ENCODE data around the gene L2HGDH. TPM values are rescaled to one million over a fixed set of nuclear protein-coding genes. Genes with fewer than 3 reads are reported as not detected.
A peak's percentile ranks its signal among the peaks of the same experiment; 100 is the strongest.
"Not testable (repeated sequence)": the region's sequence is repeated elsewhere in the genome, so short reads cannot be mapped to it uniquely, and the experiment has no call there.

L2HGDH gene
- polyA plus RNA-seq, 3 donors = 0.11 to 0.86 (median 0.48) TPM

GRCh38 chr14:50319293-50319692 is 7.3 kb upstream of the L2HGDH start:
- peaks cover 3 to 20% of the 10 kb centered on the region in 2 donors for H3K4me1 ChIP-seq (ENCODE audit: control insufficient read depth in 1 of 2, insufficient read depth in 2 of 2, low read length in 2 of 2)
- peaks cover 0 to 3% (median under 1%) of the 10 kb centered on the region in 7 donors for H3K9me3 Mint-ChIP-seq
- no peak overlapping the region for H3K27ac ChIP-seq (ENCODE audit: low read depth in 1 of 2, low read length in 2 of 2)
- TF ChIP-seq, protein P1, sequence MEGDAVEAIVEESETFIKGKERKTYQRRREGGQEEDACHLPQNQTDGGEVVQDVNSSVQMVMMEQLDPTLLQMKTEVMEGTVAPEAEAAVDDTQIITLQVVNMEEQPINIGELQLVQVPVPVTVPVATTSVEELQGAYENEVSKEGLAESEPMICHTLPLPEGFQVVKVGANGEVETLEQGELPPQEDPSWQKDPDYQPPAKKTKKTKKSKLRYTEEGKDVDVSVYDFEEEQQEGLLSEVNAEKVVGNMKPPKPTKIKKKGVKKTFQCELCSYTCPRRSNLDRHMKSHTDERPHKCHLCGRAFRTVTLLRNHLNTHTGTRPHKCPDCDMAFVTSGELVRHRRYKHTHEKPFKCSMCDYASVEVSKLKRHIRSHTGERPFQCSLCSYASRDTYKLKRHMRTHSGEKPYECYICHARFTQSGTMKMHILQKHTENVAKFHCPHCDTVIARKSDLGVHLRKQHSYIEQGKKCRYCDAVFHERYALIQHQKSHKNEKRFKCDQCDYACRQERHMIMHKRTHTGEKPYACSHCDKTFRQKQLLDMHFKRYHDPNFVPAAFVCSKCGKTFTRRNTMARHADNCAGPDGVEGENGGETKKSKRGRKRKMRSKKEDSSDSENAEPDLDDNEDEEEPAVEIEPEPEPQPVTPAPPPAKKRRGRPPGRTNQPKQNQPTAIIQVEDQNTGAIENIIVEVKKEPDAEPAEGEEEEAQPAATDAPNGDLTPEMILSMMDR (IDR thresholded peaks at IDR 0.05) = no peak
- H3K4me1 Mint-ChIP-seq = peaks cover 18% of the 10 kb centered on the region
- H3K27me3 ChIP-seq (ENCODE audit: control insufficient read depth in 2 of 2, insufficient read depth in 2 of 2, low read length in 2 of 2) = no peaks in the 10 kb centered on the region
- peaks cover 22% of the 10 kb centered on the region for H3K79me2 ChIP-seq (ENCODE audit: insufficient read depth, low read length)
- peak overlapping the region in 3 of 7 donors; percentile 12 to 87 (median 54) for H3K27ac Mint-ChIP-seq
- no peak overlapping the region for H3K9ac ChIP-seq (ENCODE audit: insufficient read depth, low read length, poor library complexity, severe bottlenecking)
- DNase-seq = peak in 2 of 3 donors; percentile 11 to 51
- no peak overlapping the region for H3K4me2 ChIP-seq (replicated peaks; ENCODE audit: extremely low read depth, low read length, poor library complexity, severe bottlenecking)
- intact Hi-C loops (cut with micrococcal nuclease) = loop anchor here in 1 of 2 donors (10.0 kb wide), 1 partner anchor 84 kb away; the partner anchor contains the start of gene SOS2
- WGBS (ENCODE audit: insufficient coverage) = no CpG with 5 or more reads among the region's 1 CpG
- H3K4me3 Mint-ChIP-seq = no peak overlapping the region
- H3K9me3 ChIP-seq (replicated peaks in 1 of 2; ENCODE audit: control insufficient read depth in 1 of 2, insufficient read depth in 1 of 2, low read length in 2 of 2) = no peaks in the 10 kb centered on the region
- peaks cover 24% of the 10 kb centered on the region for H4K20me1 ChIP-seq (ENCODE audit: insufficient read depth, low read length)
- H3K36me3 ChIP-seq (replicated peaks in 1 of 2; ENCODE audit: control insufficient read depth in 1 of 2, insufficient read depth in 2 of 2, low read length in 2 of 2) = peaks cover 13 to 24% of the 10 kb centered on the region in 2 donors
- no peak overlapping the region for H2AFZ ChIP-seq (ENCODE audit: insufficient read depth, low read depth, low read length, poor library complexity, severe bottlenecking)
- H3K27me3 Mint-ChIP-seq (ENCODE audit: low read depth in 3 of 3) = no peaks in the 10 kb centered on the region
- H3K4me3 ChIP-seq (replicated peaks in 1 of 3; ENCODE audit: low read depth in 2 of 3, low read length in 3 of 3) = no peak overlapping the region
- peaks cover 26 to 31% of the 10 kb centered on the region in 2 donors for H3K36me3 Mint-ChIP-seq

- intact Hi-C loops (cut with micrococcal nuclease) = loop anchor here in 1 of 2 donors (10.0 kb wide), 1 partner anchor 83 kb away; the partner anchor contains the start of gene SOS2
These were observed 6.1 kb upstream of the L2HGDH start for GRCh38 chr14:50318031-50318626.

GRCh38 chr14:50314098-50314497 is 2.1 kb upstream of the L2HGDH start:
- Histone ChIP-seq H3K79me2 (ENCODE audit: insufficient read depth, low read length) (peaks cover 40% of the 10 kb centered on the region), H3K4me1 (ENCODE audit: control insufficient read depth in 1 of 2, insufficient read depth in 2 of 2, low read length in 2 of 2) (peaks cover 18 to 28% of the 10 kb centered on the region in 2 donors), H4K20me1 (ENCODE audit: insufficient read depth, low read length) (peaks cover 25% of the 10 kb centered on the region)
- not testable (repeated sequence) for H3K9me3 Mint-ChIP-seq; H2AFZ ChIP-seq (ENCODE audit: insufficient read depth, low read depth, low read length, poor library complexity, severe bottlenecking); H3K4me3 ChIP-seq (replicated peaks in 1 of 3; ENCODE audit: low read depth in 2 of 3, low read length in 3 of 3); H3K27me3 ChIP-seq (ENCODE audit: control insufficient read depth in 2 of 2, insufficient read depth in 2 of 2, low read length in 2 of 2); H3K9ac ChIP-seq (ENCODE audit: insufficient read depth, low read length, poor library complexity, severe bottlenecking); H3K36me3 ChIP-seq (replicated peaks in 1 of 2; ENCODE audit: control insufficient read depth in 1 of 2, insufficient read depth in 2 of 2, low read length in 2 of 2); H3K4me2 ChIP-seq (replicated peaks; ENCODE audit: extremely low read depth, low read length, poor library complexity, severe bottlenecking); DNase-seq; H3K9me3 ChIP-seq (replicated peaks in 1 of 2; ENCODE audit: control insufficient read depth in 1 of 2, insufficient read depth in 1 of 2, low read length in 2 of 2); H3K27ac ChIP-seq (ENCODE audit: low read depth in 1 of 2, low read length in 2 of 2); H3K27me3 Mint-ChIP-seq (ENCODE audit: low read depth in 3 of 3); H3K4me3 Mint-ChIP-seq
- H3K36me3 Mint-ChIP-seq = peaks cover 13 to 15% of the 10 kb centered on the region in 2 donors
- intact Hi-C loops (cut with micrococcal nuclease) = loop anchor here in 1 of 2 donors (5.0 to 10.0 kb wide), 2 partner anchors 79 to 218 kb away; partner anchors contain the start of genes MAP4K5 and SOS2
- no CpG with 5 or more reads among the region's 3 CpGs for WGBS (ENCODE audit: insufficient coverage)
- H3K4me1 Mint-ChIP-seq = peaks cover 26% of the 10 kb centered on the region
- H3K27ac Mint-ChIP-seq = peak overlapping the region in 1 of 7 donors; percentile 39

More at GRCh38 chr14:50318031-50318626, 6.1 kb upstream of the L2HGDH start:
- peaks cover 5 to 17% of the 10 kb centered on the region in 2 donors for H3K36me3 ChIP-seq (replicated peaks in 1 of 2; ENCODE audit: control insufficient read depth in 1 of 2, insufficient read depth in 2 of 2, low read length in 2 of 2)
- H3K4me1 Mint-ChIP-seq = peaks cover 23% of the 10 kb centered on the region
- no peak overlapping the region for H3K4me3 ChIP-seq (replicated peaks in 1 of 3; ENCODE audit: low read depth in 2 of 3, low read length in 3 of 3)
- peaks cover 0 to 6% (median 2%) of the 10 kb centered on the region in 7 donors for H3K9me3 Mint-ChIP-seq
- TF ChIP-seq, protein P1 (IDR thresholded peaks at IDR 0.05) = peak; percentile 87
- H3K4me2 ChIP-seq (replicated peaks; ENCODE audit: extremely low read depth, low read length, poor library complexity, severe bottlenecking) = no peak overlapping the region
- peak in 2 of 3 donors; percentile 12 to 14 for DNase-seq
- no peak overlapping the region for H3K9ac ChIP-seq (ENCODE audit: insufficient read depth, low read length, poor library complexity, severe bottlenecking)
- H3K27ac ChIP-seq (ENCODE audit: low read depth in 1 of 2, low read length in 2 of 2) = no peak overlapping the region
- peaks cover 7 to 24% of the 10 kb centered on the region in 2 donors for H3K4me1 ChIP-seq (ENCODE audit: control insufficient read depth in 1 of 2, insufficient read depth in 2 of 2, low read length in 2 of 2)
- no peak overlapping the region for H3K4me3 Mint-ChIP-seq
- H3K27me3 ChIP-seq (ENCODE audit: control insufficient read depth in 2 of 2, insufficient read depth in 2 of 2, low read length in 2 of 2) = no peaks in the 10 kb centered on the region
- no peaks in the 10 kb centered on the region for H3K27me3 Mint-ChIP-seq (ENCODE audit: low read depth in 3 of 3)
- WGBS (ENCODE audit: insufficient coverage) = no CpG with 5 or more reads among the region's 4 CpGs
- H3K9me3 ChIP-seq (replicated peaks in 1 of 2; ENCODE audit: control insufficient read depth in 1 of 2, insufficient read depth in 1 of 2, low read length in 2 of 2) = no peaks in the 10 kb centered on the region
- no peak overlapping the region for H2AFZ ChIP-seq (ENCODE audit: insufficient read depth, low read depth, low read length, poor library complexity, severe bottlenecking)
- H3K36me3 Mint-ChIP-seq = peaks cover 22 to 25% of the 10 kb centered on the region in 2 donors
- peaks cover 34% of the 10 kb centered on the region for H3K79me2 ChIP-seq (ENCODE audit: insufficient read depth, low read length)
- peaks cover 26% of the 10 kb centered on the region for H4K20me1 ChIP-seq (ENCODE audit: insufficient read depth, low read length)
- H3K27ac Mint-ChIP-seq = no peak overlapping the region
